NCI-H1092 (cell line): Measurements from ENCODE around the gene SMIM22.
"Not testable (repeated sequence)": the region's sequence is repeated elsewhere in the genome, so short reads cannot be mapped to it uniquely, and the experiment has no call there.

Experiments used
- DNase-seq: peaks from one replicate; lab custom pipeline; 2025; lab: John Stamatoyannopoulos, UW

The SMIM22 gene

GRCh38 chr16:4768549-4769305, 26.4 kb upstream of the SMIM22 start:
- peak; percentile 95 for DNase-seq

- no peak for DNase-seq
These were observed 25.9 kb upstream of the SMIM22 start for GRCh38 chr16:4769306-4769638.

GRCh38 chr16:4771646-4772045, 23.5 kb upstream of the SMIM22 start:
- no peak for DNase-seq

- no peak for DNase-seq
These were observed 22.8 kb upstream of the SMIM22 start for GRCh38 chr16:4772351-4772750.

GRCh38 chr16:4775005-4775404, 20.2 kb upstream of the SMIM22 start:
- no peak for DNase-seq

- no peak for DNase-seq
These were observed 18.9 kb upstream of the SMIM22 start for GRCh38 chr16:4776141-4776705.

DNA sequence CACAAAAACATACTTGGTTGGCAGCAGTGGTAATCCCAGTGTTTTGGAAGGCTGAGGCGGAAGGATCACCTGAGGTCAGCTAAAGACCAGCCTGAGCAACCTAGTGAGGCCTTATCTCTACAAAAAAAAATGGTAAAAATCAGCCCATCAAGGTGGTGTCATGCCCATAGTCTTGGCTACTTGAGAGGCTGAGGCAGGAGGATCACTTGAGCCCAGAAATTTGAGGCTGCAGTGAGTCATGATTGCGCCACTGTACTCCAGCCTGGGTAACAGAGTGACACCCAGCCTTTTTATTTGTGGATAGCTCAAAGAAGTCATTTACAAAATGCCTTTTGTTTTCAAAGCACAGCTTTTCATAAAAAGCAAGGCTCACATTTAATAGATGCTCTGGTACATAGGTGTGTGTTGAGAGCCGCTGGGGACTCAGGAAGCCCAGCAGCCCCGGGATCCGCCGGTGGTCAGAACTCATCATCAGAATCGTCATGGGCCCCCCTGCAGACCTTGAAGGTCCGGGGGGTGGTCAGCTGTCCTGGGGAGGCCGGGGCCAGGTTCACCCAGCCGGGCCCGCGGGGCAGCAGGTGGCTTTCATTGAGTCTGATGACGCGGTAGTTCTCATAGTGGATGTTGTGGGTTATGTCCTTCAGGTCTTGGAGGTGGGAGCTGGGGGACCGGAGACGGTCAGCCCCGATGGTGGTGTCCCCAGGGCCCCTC, 17.7 kb upstream of the SMIM22 start:
- no peak for DNase-seq

DNA sequence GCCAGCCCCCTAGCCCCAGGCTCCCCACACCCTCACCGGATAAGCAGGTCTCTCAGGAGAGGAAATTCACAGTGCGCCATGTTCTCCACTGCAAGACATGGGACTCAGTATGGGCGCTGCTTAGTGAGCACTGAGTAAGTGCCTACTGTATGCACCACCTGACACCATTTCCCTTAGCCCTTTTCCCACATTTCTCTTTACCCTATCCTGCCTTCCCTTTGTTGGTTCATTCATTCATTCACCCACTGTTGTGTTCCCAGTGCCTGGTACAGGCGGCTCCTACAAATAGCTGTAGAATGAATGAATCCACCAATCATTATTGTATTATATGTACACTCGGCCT, 17.1 kb upstream of the SMIM22 start:
- no peak for DNase-seq

GRCh38 chr16:4780235-4780634, 14.9 kb upstream of the SMIM22 start:
- DNase-seq: no peak

DNA sequence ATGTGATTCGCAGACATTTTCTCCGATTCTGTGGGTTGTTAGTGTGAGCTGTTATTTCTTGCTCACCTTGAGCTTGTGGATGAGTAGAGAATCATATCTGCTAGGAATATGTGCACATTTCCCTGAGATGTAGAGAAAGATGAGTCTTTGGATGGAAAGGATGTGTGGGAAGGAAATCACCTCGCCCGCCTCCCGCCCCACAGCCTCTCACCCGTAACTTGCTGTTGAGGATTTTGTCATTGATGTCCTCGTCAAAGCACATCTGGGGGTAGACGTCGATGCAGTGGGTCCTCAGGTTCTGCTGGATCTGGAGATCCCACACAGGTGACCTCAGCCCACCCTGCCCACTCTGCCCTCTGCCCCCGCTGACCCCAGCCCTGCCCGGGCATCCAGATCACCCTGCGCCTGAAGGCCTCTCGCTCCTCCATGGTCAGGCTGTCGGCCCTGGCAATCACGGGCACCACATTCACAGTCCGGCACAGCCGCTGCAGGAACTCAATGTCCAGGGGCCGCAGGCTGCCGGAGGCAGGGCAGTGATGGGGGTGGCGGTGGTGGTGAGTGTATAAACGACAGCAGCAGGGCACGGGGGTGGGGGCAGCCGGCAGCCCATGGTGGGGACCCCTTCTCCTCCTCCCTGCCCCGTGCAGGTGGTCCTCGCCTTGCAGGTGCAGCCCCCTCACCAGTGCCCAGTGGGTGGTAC, 11.8 kb upstream of the SMIM22 start:
- DNase-seq: no peak

DNA sequence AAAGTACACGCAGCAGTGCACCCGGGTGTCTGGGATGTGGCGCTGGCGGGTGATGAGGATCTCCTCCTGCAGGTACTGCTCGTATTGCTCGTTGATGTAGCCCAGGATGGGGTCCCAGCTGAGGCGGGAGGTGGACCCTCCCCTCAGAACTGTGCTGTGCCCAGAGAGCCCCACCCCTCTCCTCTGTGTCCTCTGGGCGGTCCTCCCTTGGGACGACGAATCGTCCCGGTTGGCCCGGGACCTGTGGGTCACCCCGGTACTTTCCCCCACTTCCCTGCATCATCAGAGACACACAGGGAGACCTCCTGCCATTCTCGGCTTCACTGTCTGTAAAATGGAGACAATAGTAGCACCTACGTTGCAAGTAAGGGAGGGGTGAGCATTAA, 11.2 kb upstream of the SMIM22 start:
- DNase-seq: no peak

DNA sequence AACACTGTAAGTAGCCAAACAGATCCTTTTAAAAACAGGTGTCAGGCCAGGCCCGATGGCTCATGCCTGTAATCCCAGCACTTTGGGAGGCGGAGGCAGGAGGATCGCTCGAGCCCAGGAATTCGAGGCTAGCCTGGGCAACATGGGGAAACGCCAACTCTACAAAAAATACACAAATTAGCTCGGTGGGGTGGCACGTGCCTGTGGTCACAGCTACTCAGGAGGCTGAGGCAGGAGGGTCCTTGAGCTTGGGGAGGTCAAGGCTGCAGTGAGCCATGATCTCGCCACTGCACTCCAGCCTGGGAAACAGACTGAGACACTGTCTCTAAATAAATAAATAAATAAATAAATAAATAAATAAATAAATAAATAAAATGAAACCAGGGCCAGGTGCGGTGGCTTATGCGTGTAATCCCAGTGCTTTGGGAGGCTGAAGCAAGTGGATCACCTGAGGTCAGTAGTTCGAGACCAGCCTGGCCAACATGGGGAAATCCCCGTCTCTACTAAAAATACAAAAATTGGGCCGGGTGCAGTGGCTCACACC, 10.7 kb upstream of the SMIM22 start:
- not testable (repeated sequence) for DNase-seq

GRCh38 chr16:4785758-4786433, 9.3 kb upstream of the SMIM22 start:
- DNase-seq: no peak

DNA sequence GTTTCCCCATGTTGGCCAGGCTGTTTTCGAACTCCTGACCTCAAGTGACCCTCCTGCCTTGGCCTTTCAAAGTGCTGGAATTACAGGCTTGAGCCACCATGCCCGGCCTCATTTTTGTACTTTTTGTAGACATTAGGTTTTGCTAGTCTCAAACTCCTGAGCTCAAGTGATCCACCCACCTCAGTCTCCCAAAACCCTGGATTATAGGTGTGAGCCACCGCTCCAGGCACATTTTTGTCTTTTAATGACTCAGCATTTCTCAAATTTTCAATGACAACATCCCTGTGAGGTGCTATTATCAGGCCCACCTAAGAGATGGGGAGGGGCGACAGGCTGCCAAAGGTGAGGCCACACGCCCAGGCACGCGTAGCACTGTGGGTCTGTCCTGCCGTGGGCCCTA, 8.1 kb upstream of the SMIM22 start:
- no peak for DNase-seq

DNA sequence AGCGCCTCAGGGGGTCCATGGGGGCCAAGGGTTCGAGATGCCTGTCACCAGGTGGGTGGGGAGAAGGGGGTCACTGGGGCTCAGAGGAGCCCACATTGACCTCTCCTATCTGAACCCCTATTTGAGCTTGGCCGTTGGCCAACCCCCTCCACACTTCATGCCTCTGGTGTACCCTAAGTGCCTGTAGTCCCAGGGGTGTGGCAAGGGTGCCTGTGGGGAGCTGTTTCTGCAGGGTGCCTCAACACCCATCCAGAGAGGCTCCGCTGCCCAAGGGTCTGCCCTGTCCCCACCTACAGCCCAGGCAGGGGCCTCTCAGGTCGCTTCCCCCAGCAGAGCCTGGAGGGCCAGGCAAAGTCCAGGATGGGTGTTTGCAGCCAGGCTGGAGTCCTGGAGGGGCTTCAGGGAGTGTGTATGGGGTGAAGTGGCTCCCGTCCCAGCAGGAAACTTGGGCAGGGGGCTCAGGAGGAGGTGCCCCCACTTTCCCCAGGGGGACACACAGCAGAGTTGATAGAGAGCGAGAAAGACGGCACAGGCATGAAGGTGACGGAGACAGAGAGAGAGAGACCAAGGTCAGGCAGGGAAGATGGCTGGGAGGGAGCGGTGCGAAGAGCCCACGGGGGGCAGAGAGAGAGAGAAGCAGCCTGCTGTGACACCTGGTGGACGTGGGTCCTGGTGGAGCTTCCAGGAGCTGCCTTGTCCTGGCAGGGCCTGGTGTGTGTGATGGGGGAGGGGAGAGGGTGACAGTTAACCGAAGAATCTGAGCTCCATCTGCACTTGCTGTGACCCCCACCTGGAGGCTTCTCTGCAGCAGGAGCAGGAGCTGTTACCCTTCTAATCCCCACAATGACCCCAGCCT, 7.3 kb upstream of the SMIM22 start, which contains the start of gene SEPTIN12:
Gene SEPTIN12 (minus strand): TSS at position 719 of the 856 bp plus-strand sequence. CDS start 700 bp downstream, at position 19.
- DNase-seq: no peak

- no peak for DNase-seq
These were observed 6.7 kb upstream of the SMIM22 start for GRCh38 chr16:4788489-4788889.

DNA sequence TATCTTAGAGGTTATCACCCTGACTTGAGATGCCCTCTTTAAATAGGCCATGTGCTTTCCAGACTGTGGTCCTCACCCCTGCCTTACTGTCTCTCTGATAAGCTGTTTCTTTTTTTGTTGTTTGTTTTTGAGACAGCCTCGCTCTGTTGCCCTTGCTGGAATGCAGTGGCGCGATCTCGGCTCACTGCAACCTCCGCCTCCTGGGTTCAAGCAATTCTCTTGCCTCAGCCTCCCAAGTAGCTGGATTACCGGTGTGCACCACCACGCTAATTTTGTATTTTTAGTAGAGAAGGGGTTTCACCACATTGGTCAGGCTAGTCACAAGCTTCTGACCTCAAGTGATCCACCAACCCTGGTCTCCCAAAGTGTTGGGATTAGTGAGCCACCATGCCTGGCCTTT, 6.3 kb upstream of the SMIM22 start:
- no peak for DNase-seq

DNA sequence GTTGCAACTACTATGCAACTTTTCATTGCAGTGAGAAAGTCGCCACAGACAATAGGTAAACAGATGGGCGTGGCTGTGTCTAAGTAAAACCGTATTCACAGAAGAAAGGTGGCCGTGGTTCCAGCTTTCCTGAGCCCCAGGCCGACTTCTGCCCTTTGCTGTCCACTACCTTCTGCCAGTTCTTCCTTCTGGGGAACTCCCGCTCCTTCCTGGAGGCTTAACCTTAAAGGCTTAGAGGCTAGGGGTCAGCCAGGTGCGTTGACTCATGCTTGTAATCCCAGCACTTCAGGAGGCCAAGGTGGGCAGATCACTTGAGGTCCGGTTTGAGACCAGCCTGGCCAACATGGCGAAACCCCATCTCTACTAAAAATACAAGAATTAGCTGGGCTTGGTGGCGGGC, 4.9 kb upstream of the SMIM22 start:
- no peak for DNase-seq

DNA sequence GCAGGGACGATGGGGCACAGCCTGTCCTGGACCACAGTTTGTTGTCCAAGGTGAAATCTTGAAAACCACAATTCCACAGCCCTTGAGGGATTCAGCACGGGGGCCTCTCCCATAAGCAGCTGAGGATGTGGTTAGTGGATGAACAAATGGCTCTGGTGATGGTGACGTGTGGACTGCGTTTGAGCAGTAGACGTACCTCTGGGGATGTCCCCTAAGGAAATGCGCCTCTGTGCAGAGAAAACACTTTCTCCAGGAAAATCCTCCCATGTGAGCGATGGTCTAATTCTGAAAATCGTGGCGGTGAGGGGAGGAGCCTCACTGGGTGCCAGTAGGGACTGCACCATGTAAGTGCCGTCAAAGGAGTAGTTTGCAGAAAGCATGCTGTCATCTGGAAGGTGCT, 4.3 kb upstream of the SMIM22 start:
- no peak for DNase-seq

- DNase-seq: no peak
These were observed 2.1 kb upstream of the SMIM22 start for GRCh38 chr16:4792951-4793513.
